OCI-LY3 (cell line): Measurements from ENCODE around the gene GNG14.
"Not testable (repeated sequence)": the region's sequence is repeated elsewhere in the genome, so short reads cannot be mapped to it uniquely, and the experiment has no call there.

ENCODE experiments used
- H2AFZ ChIP-seq: fragments of 200-600, 300-600 bp; shearing (Covaris generic); 2 replicates; pipeline ENCODE4 v1.6.0; 2014; ENCODE audit warnings: antibody characterized with exemption, low read depth, low read length
- H3K27ac ChIP-seq: fragments of 200-600, 300-600 bp; sonication (generic); 2 replicates; pipeline ENCODE4 v1.5.1; 2014; ENCODE audit warnings: mild to moderate bottlenecking, low read length, moderate library complexity, mixed read lengths
- H3K27me3 ChIP-seq: fragments of 200-600, 300-600 bp; sonication (generic); 2 replicates; pipeline ENCODE4 v1.6.1; 2014; ENCODE audit warnings: low read depth, low read length, mixed read lengths
- H3K36me3 ChIP-seq: fragments of 200-600, 300-600 bp; sonication (generic); replicated peaks from 2 replicates; pipeline ENCODE3; 2014; ENCODE audit warnings: low read depth, low read length, mixed read lengths
- H3K4me1 ChIP-seq: fragments of 300-600, 200-600 bp; sonication (generic); 2 replicates; pipeline ENCODE4 v1.6.1; 2014; ENCODE audit warnings: low read length, mixed read lengths
- H3K4me2 ChIP-seq: fragments of 200-600, 300-600 bp; sonication (generic); 2 replicates; pipeline ENCODE4 v1.6.1; 2014; ENCODE audit warnings: low read length, mixed read lengths
- H3K4me3 ChIP-seq: fragments of 300-600, 200-600 bp; sonication (generic); 2 replicates; pipeline ENCODE4 v1.5.1; 2014; ENCODE audit warnings: antibody characterized with exemption, mild to moderate bottlenecking, low read length, moderate library complexity
- H3K79me2 ChIP-seq: fragments of 300-600, 200-600 bp; shearing (Covaris generic); 2 replicates; pipeline ENCODE4 v1.6.1; 2014; ENCODE audit warnings: mild to moderate bottlenecking, low read length, mixed read lengths
- H3K9ac ChIP-seq: fragments of 300-600, 200-600 bp; shearing (Covaris generic); 2 replicates; pipeline ENCODE4 v1.6.0; 2014; ENCODE audit warnings: mild to moderate bottlenecking, low read length, moderate library complexity
- H3K9me3 ChIP-seq: fragments of 200-600, 300-600 bp; shearing (Covaris generic); 2 replicates; pipeline ENCODE4 v1.6.1; 2014; ENCODE audit warnings: low read length, mixed read lengths; ENCODE audit not compliant: insufficient read depth
- H4K20me1 ChIP-seq: fragments of 200-600, 300-600 bp; sonication (generic); 2 replicates; pipeline ENCODE4 v1.6.1; 2016; ENCODE audit warnings: low read length, mixed read lengths; ENCODE audit not compliant: insufficient read depth
- CTCF ChIP-seq: fragments of 200-600, 300-600 bp; sonication (generic); IDR thresholded peaks from 2 replicates; pipeline ENCODE4 v1.5.1; 2014; ENCODE audit warnings: antibody characterized with exemption, low read length, low read depth
- EZH2phosphoT487 ChIP-seq: fragments of 200-600 bp; shearing (Covaris generic); IDR thresholded peaks from 2 replicates; pipeline ENCODE4 v1.6.1; 2018; ENCODE audit warnings: antibody characterized with exemption, mixed run types, low read depth

Gene GNG14

GRCh38 chr19:12705654-12706331, 18.0 kb downstream of the GNG14 start:
- Histone ChIP-seq H4K20me1 (no peaks in the 10 kb centered on the region), H3K9me3 (no peaks in the 10 kb centered on the region), H3K4me3 (no peak overlapping the region), H3K4me2 (no peak overlapping the region), H3K27ac (no peak overlapping the region), H3K4me1 (no peaks in the 10 kb centered on the region), H3K9ac (no peak overlapping the region), H3K27me3 (no peaks in the 10 kb centered on the region), H2AFZ (no peak overlapping the region), H3K36me3 (peaks cover 65% of the 10 kb centered on the region), H3K79me2 (peaks cover 6% of the 10 kb centered on the region; the same call in 1 of the 2 replicates)
- TF ChIP-seq EZH2phosphoT487 (no peak), CTCF (no peak)

- H3K4me1 ChIP-seq = no peaks in the 10 kb centered on the region
- TF ChIP-seq CTCF = no peak
- no peak for TF ChIP-seq EZH2phosphoT487
- no peak overlapping the region for H3K4me2 ChIP-seq
- H3K4me3 ChIP-seq = no peak overlapping the region
- peaks cover 65% of the 10 kb centered on the region for H3K36me3 ChIP-seq
- H3K9ac ChIP-seq = no peak overlapping the region
- H3K27ac ChIP-seq = no peak overlapping the region
- H3K27me3 ChIP-seq = no peaks in the 10 kb centered on the region
- no peak overlapping the region for H2AFZ ChIP-seq
- no peaks in the 10 kb centered on the region for H3K9me3 ChIP-seq
- peaks cover 9% of the 10 kb centered on the region; the same call in 1 of the 2 replicates for H3K79me2 ChIP-seq
- H4K20me1 ChIP-seq = no peaks in the 10 kb centered on the region
These were observed 18.5 kb downstream of the GNG14 start for GRCh38 chr19:12706332-12706718.

GRCh38 chr19:12708641-12709040, 20.8 kb downstream of the GNG14 start:
- no peak overlapping the region for H3K27ac ChIP-seq
- H3K4me3 ChIP-seq = no peak overlapping the region
- H2AFZ ChIP-seq = no peak overlapping the region
- H4K20me1 ChIP-seq = no peaks in the 10 kb centered on the region
- peaks cover 17% of the 10 kb centered on the region; the same call in 1 of the 2 replicates for H3K79me2 ChIP-seq
- H3K36me3 ChIP-seq = peaks cover 54% of the 10 kb centered on the region
- no peak overlapping the region for H3K4me2 ChIP-seq
- H3K4me1 ChIP-seq = no peaks in the 10 kb centered on the region
- TF ChIP-seq CTCF = no peak
- no peak for TF ChIP-seq EZH2phosphoT487
- H3K9me3 ChIP-seq = no peaks in the 10 kb centered on the region
- no peak overlapping the region for H3K9ac ChIP-seq
- no peaks in the 10 kb centered on the region for H3K27me3 ChIP-seq

- no peak overlapping the region for H3K9ac ChIP-seq
- H3K79me2 ChIP-seq = peaks cover 31% of the 10 kb centered on the region
- H3K4me2 ChIP-seq = no peak overlapping the region
- no peak overlapping the region for H3K4me3 ChIP-seq
- no peaks in the 10 kb centered on the region for H3K27me3 ChIP-seq
- H3K27ac ChIP-seq = no peak overlapping the region
- H2AFZ ChIP-seq = no peak overlapping the region
- 0 out of 2 replicates have a peak, but pooled peaks cover 3% of the 10 kb centered on the region for H4K20me1 ChIP-seq
- TF ChIP-seq EZH2phosphoT487 (no peak), CTCF (no peak)
- peaks cover 55% of the 10 kb centered on the region for H3K36me3 ChIP-seq
- no peaks in the 10 kb centered on the region for H3K9me3 ChIP-seq
- H3K4me1 ChIP-seq = no peaks in the 10 kb centered on the region
These were observed 23.4 kb downstream of the GNG14 start for GRCh38 chr19:12711187-12711586.

DNA sequence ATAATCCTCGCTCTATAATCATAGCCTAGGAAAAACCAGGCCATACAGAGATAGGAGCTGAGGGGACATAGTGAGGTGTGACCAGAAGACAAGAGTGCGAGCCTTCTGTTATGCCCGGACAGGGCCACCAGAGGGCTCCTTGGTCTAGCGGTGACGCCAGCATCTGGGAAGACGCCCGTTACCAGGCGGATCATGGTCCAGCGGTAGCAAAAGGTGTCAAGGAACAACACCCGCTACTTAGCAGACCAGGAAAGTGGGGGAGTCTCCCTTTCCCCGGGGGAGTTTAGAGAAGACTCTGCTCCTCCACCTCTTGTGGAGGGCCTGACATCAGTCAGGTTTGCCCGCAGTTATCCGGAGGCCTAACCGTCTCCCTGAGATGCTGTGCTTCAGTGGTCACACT, 24.3 kb downstream of the GNG14 start:
- H2AFZ ChIP-seq, H4K20me1 ChIP-seq, H3K4me2 ChIP-seq, H3K4me1 ChIP-seq, H3K9me3 ChIP-seq, H3K9ac ChIP-seq, H3K4me3 ChIP-seq, H3K27me3 ChIP-seq, H3K27ac ChIP-seq: not testable (repeated sequence)
- peaks cover 53% of the 10 kb centered on the region for H3K36me3 ChIP-seq
- H3K79me2 ChIP-seq = peaks cover 38% of the 10 kb centered on the region

DNA sequence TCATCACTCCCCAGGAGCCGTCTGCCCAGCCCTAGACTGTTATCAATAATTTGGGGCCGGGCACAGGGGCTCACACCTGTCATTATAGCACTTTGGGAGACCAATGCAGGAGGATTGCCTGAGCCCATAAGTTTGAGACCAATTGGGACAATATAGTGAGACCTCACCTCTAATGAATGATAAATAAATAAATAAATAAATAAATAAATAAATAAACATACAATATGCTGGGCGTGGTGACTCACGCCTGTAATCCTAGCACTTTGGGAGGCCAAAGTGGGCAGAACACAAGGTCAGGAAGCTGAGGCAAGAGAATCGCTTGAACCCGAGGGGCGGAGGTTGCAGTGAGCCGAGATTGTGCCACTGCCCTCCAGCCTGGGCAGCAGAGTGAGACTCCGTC, 25.5 kb downstream of the GNG14 start:
- not testable (repeated sequence) for H3K4me3 ChIP-seq, H3K27me3 ChIP-seq, H4K20me1 ChIP-seq, H3K27ac ChIP-seq, H3K4me1 ChIP-seq, H3K4me2 ChIP-seq, H2AFZ ChIP-seq, H3K9me3 ChIP-seq, H3K9ac ChIP-seq
- Histone ChIP-seq H3K36me3 (peaks cover 58% of the 10 kb centered on the region), H3K79me2 (peaks cover 50% of the 10 kb centered on the region)
